Peyer's patch (tissue), 4 donors: ENCODE data around the gene FAM170B.

Experiments
- CTCF ChIP-seq, 6 experiments: fragments of 450-650 bp in 4 of 6; fragments of 200-600 bp in 2 of 6; sonication (generic) in 1 of 6; IDR thresholded peaks; one replicate each; pipeline ENCODE4 v1.5.1; 2017 to 2019; ENCODE audit warnings: antibody characterized with exemption in 6 of 6, mild to moderate bottlenecking in 3 of 6, moderate library complexity in 1 of 6
- POLR2A ChIP-seq, 2 donors: fragments of 450-650 bp; IDR thresholded peaks; one replicate each; pipeline ENCODE4 v1.5.1; 2017; ENCODE audit warnings: antibody characterized with exemption in 2 of 2, mild to moderate bottlenecking in 2 of 2, moderate library complexity in 2 of 2

GRCh38 chr10:49152037-49152436 lies 18.2 kb upstream of the FAM170B start:
- no peak for TF ChIP-seq POLR2A (IDR thresholded peaks at IDR 0.05)
- no peak for TF ChIP-seq CTCF (IDR thresholded peaks at IDR 0.05)
